Hematopoietic multipotent progenitor cell (in vitro differentiated cells): ENCODE measurements around the gene SYNDIG1. TPM values are rescaled to one million over a fixed set of nuclear protein-coding genes. Genes with fewer than 3 reads are reported as not detected.

Source experiments
- DNase-seq, 3 donors: peaks; one replicate each; pipeline ENCODE4 v3.0.0-alpha.2; 2011 to 2015; ENCODE audit warnings: low read depth in 2 of 3, low spot score in 2 of 3
- total RNA-seq: library from RNA; depleted of rRNA; stranded (reverse); fragments of >200 nt; gene quantifications from one replicate; pipeline ENCODE4 v1.2.3, GENCODE V29; 2012

Gene SYNDIG1
- total RNA-seq, 1 donor, result under 0.01 TPM

DNA sequence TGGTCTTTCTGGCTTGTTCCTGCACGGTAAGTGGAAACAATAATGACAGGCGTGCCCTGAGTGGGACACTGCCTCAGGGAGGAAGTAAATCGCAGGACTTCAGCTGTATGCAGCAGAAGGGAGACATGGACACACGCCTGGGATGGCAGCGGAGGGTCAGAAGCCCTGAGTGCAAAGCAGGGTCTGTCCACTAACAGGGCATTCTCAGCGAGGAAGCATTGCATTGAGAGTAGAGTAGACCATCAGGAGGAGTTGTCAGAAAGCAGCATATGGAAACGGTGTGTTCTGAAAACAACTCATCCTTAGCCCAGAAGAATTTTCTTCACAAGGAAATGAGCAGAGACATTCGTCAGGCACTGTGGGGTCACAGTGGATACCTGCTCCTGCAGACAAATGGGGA lies 134.0 kb downstream of the SYNDIG1 start:
- DNase-seq, result no peak

DNA sequence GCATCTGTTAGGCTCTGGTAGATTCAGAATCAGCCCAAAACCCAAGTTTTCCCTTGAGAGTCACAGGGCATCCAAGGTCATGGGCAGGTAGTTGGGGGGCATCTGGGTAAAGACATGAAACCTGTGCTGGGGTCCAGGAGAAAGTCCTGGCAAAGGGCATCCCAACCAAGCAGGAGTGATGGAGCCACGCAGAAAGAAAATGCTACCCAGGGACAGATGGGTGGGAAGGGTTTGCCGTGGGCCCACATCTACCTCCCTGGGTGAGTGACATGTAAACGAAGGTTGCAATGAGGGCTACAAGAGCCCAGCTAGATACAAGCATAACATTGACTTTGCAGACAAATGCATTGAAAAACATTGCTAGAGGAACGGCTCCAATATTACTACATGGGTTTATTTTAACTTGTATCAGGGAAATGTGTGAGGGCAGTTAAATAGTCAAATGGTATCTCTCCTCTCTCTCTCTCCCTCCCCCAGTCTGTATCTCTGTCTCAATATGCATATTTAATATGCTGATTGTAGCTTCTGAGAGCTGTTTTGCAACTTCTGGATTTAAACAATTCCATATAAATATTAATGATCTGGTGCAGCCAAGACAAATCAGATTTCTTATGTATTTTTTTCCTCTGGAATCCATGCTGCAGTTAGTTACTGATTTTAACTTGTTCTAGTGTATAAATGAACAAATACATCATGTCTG lies 135.7 kb downstream of the SYNDIG1 start:
- no peak for DNase-seq

DNA sequence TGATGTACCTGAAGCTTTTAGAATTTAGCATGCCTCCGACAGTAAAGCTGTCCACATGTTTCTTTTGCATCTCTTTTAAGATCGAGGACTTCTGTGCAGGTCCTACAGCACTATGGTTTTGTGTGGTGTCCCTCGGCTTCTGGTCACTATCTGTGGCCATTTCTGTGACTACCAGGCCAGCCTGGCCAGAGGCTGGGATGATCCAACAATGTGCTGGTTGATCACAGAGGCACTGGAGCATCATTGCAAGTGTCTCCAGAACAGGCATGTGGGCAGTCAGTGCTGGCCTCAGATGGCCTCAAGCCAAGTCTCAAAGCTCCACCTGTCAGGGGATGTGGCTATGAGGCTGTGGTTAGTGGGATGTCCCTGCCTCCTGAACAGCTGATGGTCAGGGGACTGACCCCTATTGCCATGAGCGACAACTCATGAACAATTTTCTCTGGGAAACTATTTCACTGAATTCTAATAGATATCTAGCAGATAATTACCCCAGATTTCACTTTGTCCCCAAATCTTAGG lies 136.6 kb downstream of the SYNDIG1 start:
- DNase-seq, result no peak

DNA sequence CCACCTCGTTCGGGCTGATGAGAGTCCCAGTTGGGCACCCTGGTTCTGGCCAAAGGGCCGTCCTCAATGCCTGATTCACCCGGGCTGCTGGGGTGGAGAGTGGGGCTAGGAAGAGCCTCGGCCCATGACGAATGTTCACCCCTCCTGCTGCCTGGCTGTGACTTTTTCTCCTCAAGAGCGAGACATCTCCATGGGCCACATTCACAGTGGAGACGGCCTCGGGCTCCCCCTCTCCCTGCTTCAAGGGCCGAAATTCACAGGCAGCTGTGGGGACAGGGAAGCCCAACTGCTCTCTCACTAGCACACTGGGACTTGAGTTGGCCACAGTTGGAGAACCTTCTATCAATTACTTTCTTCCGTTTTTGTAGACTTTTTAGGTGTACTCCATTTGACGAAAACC lies 138.0 kb downstream of the SYNDIG1 start:
- no peak for DNase-seq

DNA sequence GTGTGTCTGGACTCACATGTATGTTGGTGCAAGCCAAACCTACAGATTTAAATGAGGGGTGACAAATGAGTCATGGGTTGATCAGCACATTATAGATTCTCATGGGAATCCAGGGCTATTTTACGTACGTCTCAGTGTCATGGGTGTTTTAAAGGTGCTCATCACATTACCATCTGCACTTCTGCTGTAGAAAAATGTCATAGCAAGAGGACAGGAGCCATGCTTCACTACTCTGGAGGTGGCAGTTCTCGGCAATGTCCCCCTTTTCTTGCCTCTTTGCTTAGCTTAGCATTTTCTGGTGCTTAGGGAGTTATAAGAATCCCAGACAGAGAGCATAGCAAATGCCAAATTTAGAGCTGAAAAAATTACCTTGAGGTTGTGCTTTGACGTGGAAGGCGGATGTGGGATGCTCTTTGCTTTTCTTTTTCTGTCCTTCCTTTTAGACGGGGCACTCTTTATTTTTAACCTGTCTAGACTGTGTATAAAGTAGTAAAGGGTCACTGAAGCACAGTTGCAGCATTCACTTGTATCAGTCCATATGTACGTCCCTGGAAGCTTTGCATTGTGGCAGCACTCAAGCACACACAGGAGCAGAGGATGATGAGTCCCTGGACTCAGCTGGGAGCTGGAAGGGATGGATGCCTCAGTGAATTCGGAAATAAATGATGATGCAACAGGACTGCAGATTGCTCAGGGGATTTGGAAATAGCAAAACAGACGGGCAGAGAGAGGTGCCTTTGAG lies 139.7 kb downstream of the SYNDIG1 start:
- no peak for DNase-seq

DNA sequence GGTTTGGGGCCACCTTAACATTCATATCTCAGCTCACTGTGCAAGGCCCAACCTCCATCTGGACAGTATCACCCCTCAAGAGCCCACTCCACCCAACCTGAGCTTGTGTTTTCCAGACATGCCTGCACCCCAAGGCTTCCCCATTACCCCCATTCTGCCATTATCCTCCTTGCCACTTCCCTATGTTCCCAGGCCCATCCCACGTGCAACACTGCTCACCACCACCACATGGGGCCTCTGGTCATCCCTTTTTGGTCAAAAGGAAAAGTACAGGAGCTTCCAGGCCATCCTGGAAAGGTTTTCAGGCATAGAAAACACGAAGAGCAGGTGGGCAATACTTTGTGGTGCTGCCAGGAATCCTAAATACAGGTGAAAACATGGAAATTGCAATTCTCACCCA lies 140.3 kb downstream of the SYNDIG1 start:
- DNase-seq, result no peak

DNA sequence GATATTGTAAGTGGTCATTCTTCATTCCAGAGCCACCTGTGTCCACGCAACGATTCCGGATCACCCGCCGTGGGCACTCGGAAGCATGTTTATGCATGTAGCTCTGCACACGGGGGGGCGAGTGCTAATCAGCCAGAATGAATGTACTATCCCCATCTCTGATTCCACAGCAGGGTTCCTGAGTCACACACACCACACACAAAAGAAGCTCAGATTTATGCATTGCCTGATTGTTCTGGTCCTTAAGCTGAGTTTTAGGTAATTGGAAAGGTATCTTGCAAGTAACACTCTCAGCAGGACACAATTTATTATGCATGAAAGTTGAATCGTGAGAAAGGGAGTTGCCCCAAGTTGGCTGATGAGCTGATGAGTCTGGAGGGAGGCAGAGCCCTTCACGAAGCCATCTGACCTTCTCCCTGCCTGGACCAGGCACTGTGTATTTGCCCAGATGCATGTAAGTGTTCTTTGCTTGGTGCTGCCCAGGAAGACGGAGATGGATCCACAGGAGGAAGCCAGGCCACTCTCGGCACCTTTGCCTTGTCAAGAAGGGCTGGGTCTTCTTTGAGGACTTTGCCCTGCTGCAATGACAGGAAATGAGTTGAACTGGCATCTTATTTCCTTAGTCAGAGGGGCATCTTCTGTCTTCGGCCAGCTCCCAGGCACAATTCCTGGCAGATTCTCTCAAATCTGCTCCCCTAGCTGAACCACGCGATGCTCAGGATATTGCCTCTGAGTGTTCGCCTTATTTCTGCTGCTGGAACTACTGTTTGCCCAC lies 141.1 kb downstream of the SYNDIG1 start:
- no peak for DNase-seq

DNA sequence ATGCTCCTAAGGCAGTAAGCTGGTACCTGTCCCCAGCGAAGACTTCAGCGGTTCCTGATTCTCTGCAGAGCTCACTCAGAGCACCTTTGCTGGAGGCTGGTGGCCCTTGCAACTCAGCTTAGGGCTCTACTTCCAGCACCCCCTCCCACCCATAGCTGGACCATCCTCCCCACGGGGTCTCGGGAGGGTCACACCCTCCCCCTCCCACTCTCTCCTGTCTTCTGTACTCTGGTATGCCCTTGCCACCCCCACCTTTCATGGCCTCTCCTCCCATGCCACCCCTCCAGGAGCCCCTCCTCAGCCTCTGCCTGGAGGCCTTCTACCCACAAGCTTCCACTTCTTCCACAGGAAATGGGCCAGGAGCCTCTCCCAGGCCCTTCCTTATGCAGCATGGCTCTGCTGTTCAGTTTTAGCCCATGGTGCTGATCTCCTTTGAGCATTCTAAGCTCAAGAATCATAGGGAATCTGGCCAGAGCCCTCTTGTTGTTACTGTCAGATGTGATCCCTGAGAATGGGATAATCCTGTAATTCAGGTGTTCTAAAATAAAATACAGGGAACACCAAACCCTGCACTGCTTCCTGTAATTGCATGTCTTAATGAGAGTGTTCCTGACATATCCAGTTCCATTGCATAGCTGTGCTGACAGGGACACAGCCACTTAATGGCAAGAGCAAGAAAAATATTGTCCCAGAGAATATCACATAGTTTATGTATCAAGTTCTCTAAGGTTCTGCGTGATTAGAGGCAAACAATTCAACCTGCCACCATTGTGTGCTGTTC lies 142.1 kb downstream of the SYNDIG1 start:
- DNase-seq, result no peak

DNA sequence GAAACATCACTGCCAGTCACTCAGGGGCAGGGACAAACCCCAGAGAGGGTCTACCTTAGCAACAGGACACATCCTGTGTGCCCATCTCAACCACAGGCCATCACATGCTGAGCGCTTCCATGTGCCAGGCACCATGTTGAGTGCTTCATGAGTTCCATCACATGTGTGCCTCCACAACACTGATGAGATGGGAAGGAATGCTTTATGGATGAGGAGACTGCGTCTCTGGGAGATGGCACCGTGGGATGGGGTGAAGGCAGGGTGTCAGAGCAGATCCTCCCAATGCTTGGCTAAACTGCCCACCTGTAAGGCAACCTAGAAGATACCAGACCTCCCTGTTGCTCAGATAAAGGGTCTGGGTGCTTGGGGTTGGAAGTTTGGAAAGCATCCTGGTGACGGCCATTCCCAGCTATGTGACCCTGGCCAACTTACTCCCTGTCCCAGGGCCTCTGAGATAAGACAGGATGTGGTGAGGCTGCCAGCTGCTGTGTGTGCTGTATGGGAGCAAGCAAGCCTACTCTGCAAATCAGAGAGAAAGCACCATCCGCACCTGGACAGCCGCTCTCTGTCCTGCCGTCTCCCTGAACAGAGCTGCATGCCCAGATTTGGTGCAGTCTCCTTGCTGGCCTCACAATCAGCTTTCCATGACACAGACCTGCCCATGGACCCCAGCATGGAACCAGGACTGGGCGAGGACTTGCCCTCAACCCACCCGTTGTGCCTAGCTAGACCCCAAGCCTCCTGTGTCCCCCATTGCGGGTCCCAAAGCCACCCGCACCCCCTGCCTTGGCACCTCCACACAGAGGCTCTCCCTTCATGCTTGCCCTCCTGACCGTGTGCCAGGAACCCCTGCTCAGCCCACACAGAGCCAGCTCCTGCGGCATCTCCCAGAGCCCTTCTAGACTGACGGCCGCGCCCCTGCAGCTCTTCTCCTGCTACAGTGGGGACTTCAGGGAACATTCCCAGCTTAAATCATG lies 143.7 kb downstream of the SYNDIG1 start:
- DNase-seq, result no peak

DNA sequence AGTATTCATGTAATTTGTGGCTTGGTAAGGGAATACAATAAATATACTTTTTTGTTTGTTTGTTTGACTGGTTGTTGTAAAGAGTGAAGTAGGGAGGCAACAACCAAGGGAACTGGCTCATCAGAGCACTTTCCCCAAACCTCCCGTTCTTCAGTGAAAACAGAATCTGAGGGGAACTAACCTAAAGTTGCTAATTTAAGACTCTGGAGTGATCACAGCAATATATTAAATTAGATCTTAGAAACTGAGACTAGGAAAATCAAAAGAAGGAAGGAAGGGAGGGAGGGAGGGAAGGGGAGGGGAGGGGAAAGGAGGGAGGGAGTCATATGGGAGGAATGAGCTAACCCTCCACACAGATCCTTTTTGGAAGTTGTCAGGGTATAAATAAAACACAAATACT lies 144.9 kb downstream of the SYNDIG1 start:
- DNase-seq, result no peak

DNA sequence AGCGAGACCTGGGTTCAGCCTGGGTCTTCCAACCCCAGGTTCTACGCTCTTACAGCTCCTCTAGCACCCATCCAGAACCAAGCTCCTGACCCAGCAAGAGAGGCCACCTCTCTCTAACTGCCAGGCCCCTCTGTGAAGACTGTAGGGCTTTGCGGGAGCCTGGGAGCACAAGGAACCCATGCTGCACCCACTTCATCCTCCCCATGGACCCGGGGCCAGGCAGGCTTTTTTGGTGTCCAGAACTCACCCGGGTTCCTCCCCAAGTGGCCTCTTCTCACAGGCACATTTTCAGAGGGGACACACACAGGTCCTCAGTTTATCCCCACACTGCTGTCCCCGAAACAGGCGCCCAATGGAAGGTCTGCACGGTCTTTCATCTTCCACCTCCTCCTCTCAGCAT lies 145.9 kb downstream of the SYNDIG1 start:
- no peak for DNase-seq

DNA sequence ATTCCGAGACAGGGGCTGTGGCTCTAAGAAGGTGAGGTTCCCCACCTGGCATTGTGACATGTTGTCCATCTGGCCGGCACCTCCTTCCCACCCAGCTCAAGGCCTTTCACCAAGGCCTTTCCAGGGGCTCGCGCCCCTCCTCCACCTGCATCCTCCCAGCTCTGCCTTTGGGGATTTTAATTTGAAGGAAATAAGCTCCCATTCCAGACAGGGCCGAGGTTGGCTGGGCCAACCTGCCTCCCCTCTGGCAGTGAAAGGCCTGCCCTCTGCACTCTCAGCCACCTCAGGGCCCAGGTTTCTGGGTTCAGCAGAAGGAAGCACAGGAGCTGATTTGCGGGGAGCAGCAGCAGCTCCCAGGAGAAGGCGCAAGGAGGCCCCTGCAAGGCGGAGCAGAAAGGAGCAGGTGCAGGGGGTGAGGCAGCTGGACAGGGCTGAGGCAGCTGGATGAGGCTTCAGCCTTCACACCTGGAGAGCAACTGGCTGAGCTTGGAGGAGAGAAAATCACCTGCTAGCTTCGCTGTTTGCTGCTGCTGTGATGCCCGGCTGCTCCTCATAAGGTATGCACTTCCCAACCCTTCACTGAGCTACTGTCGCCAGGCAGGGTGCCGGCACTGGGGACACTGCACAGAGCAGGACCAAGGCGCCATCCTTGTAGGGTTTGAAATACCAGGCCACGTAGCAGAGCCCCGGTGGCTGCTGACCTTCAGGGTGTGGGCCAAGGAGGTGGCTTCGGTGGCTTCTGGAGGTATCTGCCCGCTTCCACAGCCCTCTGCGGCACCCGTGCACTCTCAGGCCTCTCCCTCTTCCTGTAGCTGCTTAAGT lies 147.0 kb downstream of the SYNDIG1 start:
- DNase-seq, result no peak

DNA sequence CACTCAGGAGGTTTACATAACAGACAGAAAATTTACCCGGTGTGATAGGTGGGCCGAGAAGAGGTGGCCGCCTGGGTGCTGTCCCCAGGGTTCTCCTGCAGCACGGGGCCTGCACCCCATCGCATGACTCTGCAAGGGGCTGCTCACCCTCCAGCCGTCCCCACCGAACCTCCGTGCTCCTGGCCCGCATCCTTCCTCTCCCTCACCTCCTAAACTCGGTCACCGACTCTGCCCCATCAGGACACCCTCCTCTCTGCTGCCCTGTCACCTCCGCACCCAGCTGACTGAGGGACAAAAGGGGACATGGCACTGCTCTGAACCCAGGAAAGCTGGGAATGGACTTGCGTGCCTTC lies 147.6 kb downstream of the SYNDIG1 start:
- DNase-seq, result no peak

DNA sequence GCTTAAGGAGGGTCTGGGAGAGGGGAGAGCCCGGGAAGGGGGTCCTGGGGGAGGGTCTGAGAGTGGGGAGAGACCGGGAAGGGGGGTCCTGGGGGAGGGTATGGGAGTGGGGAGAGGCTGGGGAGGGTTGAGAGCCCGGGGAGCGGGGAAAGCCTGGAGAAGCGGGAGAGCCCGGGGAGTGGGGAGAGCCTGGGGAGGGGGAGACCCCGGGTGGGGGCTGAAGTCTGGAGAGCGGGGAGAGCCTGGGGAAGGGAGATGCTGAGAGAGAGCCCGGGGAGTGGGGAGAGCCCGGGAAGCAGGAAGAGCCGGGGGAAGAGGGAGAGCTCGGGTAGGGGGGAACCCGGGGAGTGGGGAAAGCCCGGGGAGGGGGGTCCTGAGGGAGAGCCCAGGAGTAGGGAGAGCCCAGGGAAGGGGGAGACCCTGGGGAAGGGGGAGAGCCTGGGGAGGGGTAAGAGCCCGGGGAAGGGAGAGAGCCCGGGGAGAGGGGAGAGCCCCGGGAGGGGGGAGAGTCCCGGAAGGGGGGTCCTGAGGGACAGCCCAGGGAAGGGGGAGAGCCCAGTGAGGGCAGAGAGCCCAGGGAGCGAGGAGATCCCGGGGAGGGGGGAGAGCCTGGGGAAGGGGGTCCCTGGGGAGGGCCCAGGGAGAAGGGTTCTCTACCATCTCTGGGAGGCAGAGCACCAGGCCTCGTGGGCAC lies 148.5 kb downstream of the SYNDIG1 start:
- no peak for DNase-seq

DNA sequence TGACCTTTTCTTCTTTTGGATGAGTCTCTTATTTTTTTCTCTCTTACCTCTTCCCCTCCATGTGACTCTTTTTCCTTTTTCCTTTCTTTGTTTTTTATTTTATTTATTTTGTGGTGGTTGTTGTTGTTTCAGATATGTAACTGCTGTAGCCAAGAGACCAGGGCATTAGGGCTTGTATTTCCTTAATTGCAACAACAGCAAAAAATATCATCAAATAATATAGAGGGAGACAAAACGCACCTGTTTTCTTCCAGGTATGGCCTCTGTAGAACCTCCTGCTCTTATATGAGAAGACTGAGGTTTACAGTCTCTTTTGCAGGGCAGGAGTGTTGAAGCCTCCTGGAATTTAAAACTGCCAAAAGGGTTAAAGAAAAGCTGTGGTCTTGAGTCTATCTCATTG lies 149.3 kb downstream of the SYNDIG1 start:
- DNase-seq, result no peak

DNA sequence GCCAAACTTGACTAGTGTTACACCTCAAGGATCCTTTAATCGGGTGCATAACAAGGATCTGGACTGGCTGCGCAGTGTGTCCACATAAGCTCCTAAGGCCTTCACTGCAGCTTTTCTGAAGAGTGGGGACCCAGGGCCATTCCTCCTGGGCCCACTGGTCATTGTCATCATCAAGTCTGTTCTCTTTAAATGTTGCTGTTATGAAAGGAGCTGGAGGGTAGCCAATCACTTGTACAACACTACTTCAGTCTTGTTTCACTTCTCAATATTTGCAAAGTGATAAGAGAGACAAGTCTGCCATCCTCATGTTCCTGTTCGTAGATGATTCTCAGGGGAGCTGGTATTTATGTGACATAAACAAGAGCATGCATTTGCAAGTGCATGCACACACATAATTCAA lies 149.8 kb downstream of the SYNDIG1 start:
- no peak for DNase-seq

DNA sequence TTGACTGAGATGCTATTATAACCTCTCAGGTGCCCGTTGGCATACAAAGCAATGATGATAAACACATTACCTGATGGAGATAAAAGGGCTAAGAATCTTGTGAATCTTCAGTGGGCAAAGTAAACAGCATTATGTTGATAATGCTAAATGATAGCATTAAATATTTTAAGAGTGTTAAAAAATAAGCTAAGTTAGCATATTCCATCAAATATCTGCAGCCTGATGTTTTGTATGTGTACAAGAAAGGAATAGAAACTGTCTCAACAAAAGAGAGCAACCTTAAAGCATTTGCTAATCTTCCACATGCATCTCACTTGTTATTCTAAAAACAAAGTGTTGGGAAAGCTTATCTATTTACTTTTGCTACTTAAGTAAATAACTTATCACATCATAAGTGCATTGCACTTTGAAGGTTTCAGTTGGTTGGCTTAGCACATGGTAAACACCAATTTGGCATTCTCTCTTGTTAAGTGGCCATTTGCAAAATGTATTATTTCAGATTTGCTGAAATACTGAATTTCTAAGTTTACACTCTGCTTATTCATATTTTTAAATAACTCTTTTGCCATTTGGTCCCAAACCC lies 151.6 kb downstream of the SYNDIG1 start:
- DNase-seq, result no peak

DNA sequence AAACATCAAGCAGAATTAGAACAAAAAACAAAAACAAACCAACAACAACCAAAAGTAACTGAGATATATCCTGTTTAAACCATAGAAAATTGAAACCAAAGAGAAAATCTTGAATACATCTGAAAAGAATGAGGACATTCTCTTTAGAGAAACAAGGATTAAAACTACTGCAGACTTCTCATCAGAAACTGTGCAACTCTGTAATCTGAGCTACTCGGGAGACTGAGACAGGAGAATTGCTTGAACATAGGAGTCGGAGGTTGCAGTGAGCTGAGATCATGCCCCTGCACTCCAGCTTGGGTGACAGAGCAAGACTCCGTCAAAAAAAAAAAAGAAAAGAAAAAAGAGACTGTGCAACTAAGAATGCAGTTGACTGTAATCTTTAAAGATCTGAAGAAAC lies 153.4 kb downstream of the SYNDIG1 start:
- no peak for DNase-seq
